Peyer's patch (tissue), 4 donors: ENCODE measurements around the gene KCNQ1.

Experiments
- POLR2A ChIP-seq, 2 donors: fragments of 450-650 bp; IDR thresholded peaks; one replicate each; pipeline ENCODE4 v1.5.1; 2017; ENCODE audit warnings: antibody characterized with exemption in 2 of 2, mild to moderate bottlenecking in 2 of 2, moderate library complexity in 2 of 2
- TF ChIP-seq, protein P1 (sequence below), 6 experiments: fragments of 450-650 bp in 4 of 6; fragments of 200-600 bp in 2 of 6; sonication (generic) in 1 of 6; IDR thresholded peaks; one replicate each; pipeline ENCODE4 v1.5.1; 2017 to 2019; ENCODE audit warnings: antibody characterized with exemption in 6 of 6, mild to moderate bottlenecking in 3 of 6, moderate library complexity in 1 of 6

DNA sequence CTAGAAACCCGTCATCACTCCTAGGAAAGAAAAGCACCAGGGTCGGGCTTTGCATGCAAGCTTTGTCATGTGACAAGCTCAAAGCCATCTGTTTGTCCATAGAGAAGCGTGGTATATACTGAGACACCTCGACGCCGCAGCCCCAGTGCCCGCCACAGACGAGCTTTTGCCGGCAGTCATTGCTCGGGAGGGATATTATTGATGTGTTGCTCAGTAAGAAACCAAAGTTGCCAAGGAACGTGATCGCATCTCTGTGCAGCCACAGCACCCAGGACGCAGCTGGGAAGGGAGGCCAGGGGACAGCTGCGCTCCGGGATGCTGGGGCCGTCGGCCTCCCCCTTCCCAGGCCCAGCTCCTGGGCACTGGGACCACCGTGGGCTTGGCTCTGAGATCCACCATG, 344.5 kb downstream of the KCNQ1 start:
- TF ChIP-seq, protein P1, sequence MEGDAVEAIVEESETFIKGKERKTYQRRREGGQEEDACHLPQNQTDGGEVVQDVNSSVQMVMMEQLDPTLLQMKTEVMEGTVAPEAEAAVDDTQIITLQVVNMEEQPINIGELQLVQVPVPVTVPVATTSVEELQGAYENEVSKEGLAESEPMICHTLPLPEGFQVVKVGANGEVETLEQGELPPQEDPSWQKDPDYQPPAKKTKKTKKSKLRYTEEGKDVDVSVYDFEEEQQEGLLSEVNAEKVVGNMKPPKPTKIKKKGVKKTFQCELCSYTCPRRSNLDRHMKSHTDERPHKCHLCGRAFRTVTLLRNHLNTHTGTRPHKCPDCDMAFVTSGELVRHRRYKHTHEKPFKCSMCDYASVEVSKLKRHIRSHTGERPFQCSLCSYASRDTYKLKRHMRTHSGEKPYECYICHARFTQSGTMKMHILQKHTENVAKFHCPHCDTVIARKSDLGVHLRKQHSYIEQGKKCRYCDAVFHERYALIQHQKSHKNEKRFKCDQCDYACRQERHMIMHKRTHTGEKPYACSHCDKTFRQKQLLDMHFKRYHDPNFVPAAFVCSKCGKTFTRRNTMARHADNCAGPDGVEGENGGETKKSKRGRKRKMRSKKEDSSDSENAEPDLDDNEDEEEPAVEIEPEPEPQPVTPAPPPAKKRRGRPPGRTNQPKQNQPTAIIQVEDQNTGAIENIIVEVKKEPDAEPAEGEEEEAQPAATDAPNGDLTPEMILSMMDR (IDR thresholded peaks at IDR 0.05), result no peak
- no peak for TF ChIP-seq POLR2A (IDR thresholded peaks at IDR 0.05)
